RPMI7951 (cell line): ENCODE measurements around the gene SPAG16. TPM values are rescaled to one million over a fixed set of nuclear protein-coding genes. Genes with fewer than 3 reads are reported as not detected.

Source experiments
- DNase-seq: peaks from one replicate; pipeline ENCODE4 v3.0.0-alpha.2; 2012; ENCODE audit warnings: low read depth
- total RNA-seq: library from RNA; depleted of rRNA; stranded (reverse); fragments of >200 nt; shearing (Covaris generic); gene quantifications from 2 replicates; pipeline ENCODE4 v1.2.3, GENCODE V29; 2014; rRNA removed

Gene SPAG16
- 29.9 and 32.3 TPM in 2 replicates for total RNA-seq

DNA sequence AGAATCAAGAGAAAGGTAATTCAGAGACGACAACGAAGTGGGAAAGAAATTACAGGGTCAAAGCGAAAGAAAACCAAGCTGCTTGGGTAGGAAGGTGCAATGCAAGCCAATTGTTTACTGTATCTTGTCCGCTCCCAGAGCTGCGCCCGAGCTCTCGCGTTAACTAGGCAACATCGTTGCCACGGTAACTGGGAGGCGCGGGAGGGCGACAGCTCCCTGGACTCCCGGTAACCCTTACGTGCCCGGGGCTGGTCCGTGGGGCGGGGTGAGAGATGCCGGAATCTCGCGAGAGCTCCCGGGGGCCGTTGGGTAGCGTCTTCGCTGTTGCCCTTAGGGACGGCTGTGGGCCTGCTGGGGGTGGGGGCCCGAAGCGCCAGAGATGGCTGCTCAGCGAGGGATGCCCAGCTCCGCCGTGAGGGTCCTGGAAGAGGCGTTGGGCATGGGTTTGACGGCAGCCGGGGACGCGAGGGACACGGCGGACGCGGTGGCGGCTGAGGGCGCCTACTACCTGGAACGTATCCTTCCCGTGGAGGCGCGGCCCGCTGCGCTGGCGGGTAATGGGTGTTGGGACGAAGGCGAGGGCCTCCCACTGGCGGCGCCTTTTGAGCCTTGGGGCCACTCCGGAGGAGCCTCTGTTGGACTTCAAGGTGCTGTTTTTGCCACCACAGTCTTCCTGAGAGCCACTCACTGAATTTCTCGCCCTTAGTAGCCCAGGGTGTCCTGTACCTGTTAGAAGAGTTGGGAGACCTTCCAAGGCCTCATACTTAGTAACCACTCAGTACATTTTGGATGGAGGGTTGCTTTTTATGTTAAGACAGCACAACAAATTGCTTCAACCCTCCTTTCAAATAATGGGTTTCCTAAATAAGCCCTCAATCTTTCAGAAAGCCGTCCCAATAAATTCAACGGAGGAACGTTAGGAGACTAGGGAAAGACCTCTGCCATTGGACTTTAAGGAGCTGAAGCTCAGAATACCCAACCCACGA, at the start of gene SPAG16:
Gene SPAG16, plus strand, starts transcription at position 360 of the 986 bp plus-strand sequence.
- DNase-seq, result peak; percentile 98

DNA sequence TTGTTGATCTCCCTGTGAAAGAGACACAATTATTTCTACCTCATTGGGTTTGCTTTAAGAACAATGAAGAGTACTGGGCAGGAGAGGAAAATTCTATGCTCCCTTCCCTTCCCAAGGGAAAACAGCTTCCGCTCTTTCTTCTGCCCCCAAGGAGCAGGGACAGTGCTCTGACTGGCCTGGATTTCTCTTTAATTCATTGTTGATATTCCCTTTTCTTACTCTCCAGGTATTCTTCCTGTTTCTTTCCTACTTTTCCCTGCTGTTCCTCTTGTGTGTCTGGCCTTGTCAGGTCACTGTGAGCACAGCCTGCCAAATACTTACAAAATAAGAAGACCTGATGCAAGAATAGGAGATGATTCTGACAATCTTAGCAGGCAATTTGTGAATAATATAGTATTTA, 49.6 kb upstream of the SPAG16 start:
- DNase-seq, result no peak

DNA sequence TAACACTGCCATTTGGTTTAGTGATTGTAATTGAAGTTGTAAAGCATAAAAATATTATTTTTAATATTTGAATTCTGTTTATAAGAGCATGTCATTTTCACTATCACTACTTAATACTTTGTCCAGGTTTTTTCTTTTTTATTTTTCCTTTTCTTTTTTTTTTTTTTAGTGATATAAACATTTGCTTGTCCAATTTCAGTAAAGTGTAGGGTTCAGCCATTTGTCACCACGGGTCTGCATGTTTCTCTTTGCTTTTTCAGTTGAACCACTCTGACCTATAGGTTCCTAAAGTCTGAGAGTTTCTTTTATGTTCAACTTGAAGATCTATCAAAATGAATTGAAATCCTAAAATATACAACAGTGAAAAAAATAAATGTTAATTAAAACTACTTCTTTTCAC, 48.5 kb upstream of the SPAG16 start:
- DNase-seq, result no peak

DNA sequence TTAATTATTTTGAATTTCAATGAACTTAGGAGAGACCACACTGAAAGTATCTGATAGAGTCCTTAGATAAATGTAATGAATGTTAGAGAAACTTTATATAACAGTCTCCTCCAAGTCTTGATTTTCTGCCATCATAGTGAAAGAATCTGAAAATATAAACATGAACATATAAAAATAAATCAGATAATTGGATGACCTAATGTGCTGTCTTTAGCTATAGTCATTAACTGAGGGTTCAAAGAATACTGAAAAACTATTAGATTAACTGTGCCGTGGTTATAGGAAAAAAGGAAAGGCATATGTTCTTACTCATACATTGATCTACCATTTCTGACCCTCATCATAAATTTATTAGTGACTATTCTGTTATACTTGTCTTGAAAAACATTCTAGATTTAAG, 47.0 kb upstream of the SPAG16 start:
- no peak for DNase-seq

DNA sequence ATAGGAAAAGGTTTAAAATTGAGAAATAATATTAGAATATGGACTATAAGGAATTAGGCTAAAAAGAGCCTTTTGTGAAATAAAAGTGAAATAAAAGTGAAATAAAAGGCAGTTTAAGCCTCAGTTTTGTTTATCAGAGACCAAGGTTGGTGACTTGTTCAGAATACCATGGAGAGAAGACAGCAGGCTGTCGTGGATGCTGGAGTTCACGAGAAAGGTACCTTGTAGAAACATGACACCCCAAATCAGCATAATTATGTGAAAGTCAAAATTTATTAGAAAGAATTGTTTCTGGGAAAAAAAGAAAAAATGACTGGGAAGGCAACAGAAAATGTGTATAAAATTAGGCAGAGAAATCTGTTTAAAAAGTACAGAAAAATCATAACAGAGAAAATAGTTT, 46.5 kb upstream of the SPAG16 start:
- DNase-seq, result no peak

DNA sequence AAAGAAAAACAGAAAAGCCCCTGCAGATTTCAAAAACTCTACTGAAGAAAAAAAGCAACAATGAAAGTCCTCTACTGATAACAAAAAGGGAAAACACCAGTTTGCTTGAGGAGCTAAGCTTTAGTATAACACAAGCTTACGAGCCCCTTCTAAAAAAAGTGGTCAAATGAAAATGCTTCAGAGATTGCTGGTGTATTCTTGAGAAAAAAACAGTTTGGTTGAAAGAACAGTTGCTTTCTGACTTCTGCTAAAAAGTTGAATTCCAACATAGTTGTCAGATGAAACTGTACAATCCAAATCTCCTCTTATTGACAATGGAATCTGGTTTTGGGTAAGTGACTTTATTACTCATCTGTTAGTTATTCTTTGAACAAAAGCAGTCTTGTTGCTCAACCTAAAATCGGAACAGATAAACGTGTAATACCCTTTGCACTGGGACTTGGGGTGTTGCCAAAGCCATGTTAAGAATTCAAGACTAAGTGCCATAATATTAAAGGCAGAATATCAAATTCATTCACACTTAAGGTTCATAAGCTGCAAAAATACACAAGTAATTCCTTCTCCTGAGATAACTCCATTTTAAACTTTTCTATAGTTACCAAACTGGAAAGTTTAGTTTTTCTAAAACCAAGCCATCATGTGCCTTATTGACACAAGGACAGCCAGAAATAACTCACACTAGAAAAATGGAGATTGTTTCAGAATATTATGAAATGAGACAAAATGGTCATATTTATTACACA, 45.3 kb upstream of the SPAG16 start:
- peak; percentile 89 for DNase-seq

DNA sequence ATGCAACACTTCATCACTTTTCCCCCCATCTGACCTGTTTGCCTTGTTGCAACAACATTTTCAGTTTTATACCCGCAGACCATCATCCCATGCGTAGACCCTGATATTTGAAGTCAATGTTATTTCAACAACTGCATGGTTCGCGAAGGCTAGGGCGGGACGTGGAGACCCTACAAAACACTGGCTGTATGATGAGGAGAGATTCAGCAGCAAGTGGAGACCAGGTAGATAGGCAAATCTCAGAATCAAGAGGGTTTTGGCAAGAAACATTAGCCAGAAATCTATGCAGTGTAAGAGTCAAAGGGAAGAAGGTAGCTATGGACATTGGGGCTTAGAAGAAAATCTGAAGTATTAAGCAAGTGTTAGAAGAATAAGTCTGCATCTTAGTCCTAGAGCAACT, 42.4 kb upstream of the SPAG16 start:
- DNase-seq, result no peak

DNA sequence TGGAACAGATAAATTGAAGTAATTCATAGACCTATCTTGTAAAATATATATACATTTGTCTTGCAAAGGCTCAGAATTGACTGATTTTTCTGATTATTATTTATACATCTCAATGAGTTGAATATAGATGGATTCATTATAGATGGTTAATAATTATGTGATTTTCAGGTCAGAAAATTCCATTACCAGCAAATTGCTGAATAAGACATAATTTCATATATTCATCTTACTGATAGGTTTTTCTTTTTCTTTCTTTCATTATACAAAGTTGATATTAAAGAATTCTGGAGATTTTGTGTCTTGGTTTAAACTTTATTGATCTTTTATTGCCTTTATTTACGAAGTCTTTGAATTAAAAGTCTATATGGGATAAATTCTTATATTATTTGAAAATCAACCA, 41.6 kb upstream of the SPAG16 start:
- DNase-seq, result no peak

DNA sequence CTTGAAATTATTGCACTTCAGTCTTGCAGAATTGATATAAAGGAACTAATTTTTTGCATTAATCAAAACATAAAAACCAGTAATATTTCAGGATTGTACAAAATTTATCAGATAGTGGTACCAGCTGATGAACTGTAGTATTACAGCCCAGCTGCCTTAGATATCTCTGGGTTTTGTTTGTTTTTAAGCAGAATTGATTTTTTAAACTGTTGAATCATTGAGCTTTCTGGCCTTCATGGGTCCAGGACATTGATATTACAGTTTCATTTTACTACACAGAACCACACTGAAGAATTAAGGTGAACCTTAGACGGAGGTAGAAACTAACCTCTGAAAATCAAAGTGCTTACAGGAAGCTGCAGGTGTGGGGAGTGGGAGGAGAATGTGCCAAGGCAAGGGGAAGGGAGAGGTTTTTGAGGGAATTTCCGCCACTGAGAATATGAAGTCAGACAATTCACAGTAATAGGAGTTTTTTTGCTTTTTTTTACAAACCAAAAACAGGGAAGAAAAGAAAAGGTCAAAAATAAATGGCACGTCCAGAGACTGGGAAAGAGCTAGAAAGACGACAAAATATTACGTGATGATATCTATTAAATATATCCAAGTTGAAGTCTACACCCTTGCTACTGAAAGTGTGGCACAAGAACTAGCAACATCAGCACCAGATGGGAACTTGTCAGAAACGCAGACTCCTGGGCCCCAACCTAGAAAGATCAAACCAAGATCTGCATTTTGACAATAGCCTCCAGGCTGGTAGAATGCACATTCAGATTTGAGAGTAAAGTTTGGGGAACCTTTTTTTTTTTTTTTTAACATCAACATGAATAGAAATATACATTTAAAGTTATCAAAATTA, 40.8 kb upstream of the SPAG16 start:
- DNase-seq, result no peak

DNA sequence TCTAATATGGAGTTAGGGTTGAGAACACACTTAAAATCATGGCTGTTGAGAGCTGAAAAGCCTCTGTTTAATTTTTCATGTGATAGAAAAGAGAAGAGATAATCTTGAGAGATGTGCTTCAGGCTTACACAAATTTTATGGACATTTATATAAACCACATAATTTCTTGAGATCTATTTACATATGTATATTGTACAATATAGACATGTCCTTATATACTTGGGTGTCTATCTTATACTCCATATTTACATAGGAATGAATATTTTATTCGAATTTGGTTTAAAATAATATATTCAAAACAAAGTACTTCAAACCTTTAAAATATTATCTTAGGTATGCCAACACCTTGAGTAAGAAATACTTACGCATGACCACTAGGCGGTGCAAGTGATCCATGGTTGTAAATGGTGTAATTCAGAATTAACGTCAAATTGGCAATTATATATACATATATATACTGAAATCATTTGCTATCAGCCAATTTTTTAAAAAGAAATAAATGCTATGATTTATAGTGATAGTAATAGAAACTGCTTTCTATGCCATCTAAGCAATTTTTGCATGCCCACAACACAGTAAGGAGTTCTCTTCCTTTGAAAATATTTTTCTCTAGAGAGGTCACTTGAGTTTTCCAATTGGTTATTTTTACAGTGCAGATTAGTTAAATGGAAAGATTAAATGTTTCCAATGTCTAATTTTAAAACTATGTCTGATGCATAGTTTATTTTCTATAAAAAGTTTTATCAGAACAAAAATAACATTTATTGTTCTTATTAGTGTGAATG, 37.6 kb upstream of the SPAG16 start:
- peak; percentile 44 for DNase-seq

DNA sequence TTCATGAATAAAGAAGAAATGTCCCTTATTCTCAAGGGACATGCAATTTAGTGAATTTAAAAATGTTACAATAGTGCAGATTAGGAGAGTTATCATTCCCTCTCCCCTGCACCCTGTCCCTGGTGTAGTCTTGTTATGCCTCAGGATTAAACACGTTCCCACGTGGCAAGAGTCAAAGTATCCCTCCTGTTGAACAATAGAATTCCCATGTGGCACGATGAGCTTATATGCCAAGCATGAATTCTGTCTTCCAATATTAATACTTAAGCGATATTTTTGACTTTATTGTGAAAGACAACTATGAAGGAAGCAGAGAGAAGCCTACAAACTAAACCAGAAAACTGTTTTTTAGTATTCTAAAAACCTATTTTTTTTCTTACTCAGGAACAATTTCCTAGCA, 36.7 kb upstream of the SPAG16 start:
- no peak for DNase-seq

DNA sequence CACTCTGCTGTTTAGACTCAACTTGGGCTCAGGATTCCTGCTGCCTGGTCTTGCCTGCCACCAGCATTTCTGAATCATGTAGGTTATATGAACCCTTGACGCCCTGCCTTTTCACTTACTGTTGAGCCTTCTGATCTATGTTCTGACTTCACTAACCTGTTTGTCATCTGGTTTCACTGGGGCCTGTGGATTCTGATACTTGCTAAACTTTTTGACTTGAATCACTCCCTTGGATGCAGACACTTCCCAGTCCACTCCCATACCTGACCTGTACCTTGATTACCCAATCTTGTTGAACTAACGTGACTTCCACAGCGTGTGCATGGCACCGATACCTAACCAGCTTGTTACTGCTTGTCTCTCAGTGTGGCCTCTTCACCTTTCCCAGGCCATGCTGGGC, 35.6 kb upstream of the SPAG16 start:
- no peak for DNase-seq

DNA sequence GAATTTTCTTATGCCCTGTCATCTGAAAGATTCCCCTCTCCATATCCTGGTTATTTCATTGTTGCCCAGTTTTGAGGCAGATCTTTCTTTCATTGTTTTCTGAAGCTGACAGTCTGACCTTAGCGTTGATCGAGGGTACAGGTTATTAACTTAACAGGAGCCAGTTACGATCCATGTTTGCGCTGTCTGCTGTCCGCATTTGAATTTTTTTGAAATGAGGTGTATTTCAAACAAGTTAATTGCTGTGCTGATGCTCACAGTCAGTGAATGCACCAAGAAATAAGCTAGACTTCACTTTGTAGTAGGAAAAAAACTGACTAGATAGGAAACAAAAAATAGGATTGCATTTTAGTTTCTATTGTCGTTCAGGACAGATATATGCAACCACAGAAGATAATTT, 34.8 kb upstream of the SPAG16 start:
- DNase-seq, result no peak

DNA sequence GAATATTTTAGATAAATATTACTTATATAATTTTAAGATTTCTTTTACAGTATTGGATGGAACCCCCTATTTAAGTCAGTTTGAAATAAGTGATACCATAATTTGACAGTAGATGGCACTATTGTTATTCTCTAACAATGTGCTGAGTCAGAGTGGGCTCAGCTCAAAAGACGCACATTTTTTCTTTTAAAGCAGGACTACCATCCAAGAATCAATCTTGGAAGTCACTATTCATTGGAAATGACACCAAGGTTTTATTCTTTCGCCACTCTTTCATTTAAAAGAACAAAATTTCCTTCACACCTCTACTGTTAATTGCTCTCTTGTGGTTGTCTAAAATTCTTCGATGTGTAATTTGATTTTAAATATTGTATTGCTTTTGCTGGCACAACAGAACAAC, 32.6 kb upstream of the SPAG16 start:
- peak; percentile 75 for DNase-seq

DNA sequence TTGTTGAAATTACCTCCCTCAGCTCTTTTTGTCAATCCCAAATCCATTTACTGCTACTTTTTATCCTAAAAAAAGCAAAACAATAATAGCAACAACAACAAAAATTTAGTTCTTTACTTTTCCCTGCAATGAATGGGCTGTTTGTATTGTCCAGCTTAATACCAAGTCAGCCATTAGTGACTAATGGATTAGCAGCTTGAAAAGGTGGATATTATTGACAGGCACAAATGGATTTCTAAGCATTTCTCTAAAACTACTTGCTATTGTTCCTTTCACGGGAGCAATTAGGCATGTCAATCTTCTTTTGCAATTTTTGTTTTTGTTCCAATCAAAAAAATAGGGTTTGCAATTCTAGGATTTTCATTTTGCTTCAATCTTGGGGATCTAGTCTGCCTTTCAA, 32.1 kb upstream of the SPAG16 start:
- no peak for DNase-seq

DNA sequence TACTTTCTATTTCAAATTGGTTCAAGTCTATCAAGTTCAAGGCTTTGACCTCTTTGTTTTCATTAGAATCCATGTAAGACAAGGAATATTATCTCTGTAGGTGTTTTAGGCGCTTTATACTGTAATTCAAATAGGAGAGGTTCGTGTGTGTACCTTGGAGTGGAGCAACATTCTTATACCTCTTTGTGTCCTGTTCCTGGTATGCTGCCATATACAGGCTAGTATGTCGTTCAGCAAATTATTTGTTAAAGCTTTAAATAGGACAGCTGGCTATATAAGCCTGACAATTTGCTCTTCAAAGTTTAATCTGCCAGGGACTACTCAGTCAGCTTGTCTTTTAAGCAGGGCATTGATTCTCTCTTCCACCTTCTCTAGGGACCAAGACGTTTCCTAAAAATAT, 31.1 kb upstream of the SPAG16 start:
- DNase-seq, result no peak

DNA sequence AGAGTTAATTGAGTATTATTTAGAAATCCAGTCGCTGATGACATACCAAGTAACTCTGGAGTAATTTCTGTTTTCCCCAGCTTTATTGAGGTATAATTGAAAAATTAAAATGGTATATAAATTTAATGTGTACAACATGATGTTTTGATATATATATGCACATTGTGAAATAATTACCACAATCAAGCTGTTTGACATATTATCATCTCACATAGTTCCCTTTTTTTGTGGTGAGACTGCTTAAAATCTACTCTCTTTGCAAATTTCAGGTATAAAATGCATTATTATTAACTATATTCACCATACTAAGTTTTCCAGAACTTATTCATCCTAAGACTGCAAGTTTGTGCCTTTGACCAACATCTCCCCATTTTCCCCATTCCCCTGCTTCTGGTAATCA, 25.0 kb upstream of the SPAG16 start:
- no peak for DNase-seq

DNA sequence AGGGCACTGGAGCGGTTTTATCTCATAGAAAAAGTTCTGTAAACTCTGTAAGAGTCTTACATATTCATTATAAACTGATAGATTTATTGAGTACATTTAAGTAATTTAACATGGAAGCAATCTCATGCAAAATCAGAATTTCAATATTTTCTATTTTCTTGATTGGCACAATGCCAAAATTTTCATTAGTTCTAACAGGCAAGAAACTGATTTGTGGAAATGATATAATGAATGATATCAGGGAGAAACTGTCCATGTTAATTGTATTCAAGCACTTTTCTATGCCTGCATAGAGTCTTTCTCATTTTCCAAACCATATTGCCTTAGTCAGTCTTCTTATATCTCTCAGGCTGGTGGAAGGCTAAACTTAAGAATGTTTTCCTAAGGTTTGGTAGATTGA, 23.0 kb upstream of the SPAG16 start:
- DNase-seq, result no peak

DNA sequence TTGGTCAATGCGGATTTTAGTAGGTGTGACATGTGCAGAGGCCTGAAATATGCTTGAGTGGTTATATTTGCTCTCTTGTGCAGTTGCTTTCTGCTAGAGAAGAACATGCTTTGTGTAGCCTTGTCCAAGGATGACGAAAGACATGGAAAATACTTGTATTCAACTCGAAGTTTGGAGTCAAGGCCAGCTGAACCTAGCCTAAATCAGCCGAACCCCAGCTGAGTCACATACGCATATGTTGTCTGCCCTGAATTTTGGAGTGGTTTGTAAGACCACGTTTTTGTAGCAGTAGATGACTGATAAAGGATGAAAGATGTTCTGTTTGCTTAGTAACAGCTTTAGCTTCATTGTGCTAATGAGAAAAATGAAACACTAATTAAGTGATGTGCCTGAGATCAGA, 22.5 kb upstream of the SPAG16 start:
- no peak for DNase-seq

DNA sequence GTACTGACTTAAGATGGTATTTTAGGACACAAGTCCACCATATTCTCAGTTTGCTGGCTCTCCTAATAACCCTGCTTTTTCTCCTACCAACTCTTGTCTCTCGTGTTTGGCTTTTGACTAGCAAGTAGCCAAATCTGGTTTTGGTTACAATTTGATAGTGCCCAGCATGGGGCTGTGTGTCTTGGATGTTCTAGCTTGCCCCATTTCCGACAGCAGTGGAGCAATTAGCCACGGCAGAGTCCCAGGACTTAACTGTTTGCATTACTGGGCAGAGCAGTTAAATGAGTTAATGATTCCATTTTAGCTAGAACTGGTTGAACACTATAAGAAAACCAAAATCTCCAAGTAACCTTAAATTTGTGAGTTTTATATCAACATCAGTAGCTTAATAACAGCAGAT, 18.6 kb upstream of the SPAG16 start:
- no peak for DNase-seq

DNA sequence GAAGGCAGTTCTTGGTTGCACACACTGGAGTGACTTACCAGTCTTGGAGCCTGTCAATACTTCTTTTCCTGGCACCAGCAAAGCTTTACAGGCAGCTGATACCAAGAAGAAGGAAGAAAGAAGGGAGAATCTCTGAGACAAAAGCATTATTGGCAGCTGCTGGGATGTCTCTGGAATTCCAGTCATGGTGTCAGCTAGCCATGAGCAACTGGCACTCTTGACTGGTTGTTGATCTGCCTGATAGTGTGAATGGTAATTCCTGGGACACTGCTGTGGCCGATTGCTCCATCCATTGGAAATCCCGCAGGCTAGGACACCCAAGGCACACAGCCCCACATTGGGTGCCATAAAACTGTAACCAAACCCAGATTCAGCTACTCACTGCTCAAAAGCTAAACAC, 17.8 kb upstream of the SPAG16 start:
- no peak for DNase-seq
